Lower leg skin (tissue), 3 donors: Measurements from ENCODE around the gene TFE3.

Source experiments
- CTCF ChIP-seq, 3 donors: fragments of 450-650 bp; IDR thresholded peaks; one replicate each; pipeline ENCODE4 v1.5.1; 2016; ENCODE audit warnings: antibody characterized with exemption in 3 of 3, mild to moderate bottlenecking in 3 of 3, moderate library complexity in 2 of 3
- POLR2A ChIP-seq, 2 donors: fragments of 450-650 bp; IDR thresholded peaks; one replicate each; pipeline ENCODE4 v1.6.1; 2016 to 2017; ENCODE audit warnings: antibody characterized with exemption in 2 of 2, mild to moderate bottlenecking in 1 of 2, moderate library complexity in 1 of 2

- no peak for TF ChIP-seq CTCF (IDR thresholded peaks at IDR 0.05)
- TF ChIP-seq POLR2A (IDR thresholded peaks at IDR 0.05) = no peak
Measured at GRCh38 chrX:49061490-49061889, 18.3 kb upstream of the TFE3 start.
